Measurements from ENCODE around the gene ADPRM. TPM values are rescaled to one million over a fixed set of nuclear protein-coding genes. Genes with fewer than 3 reads are reported as not detected.

Gene ADPRM
- polyA plus RNA-seq, 2 of the 4 experiments (the other 2 are of a cell fraction) = 8.3 to 25.2 TPM

DNA sequence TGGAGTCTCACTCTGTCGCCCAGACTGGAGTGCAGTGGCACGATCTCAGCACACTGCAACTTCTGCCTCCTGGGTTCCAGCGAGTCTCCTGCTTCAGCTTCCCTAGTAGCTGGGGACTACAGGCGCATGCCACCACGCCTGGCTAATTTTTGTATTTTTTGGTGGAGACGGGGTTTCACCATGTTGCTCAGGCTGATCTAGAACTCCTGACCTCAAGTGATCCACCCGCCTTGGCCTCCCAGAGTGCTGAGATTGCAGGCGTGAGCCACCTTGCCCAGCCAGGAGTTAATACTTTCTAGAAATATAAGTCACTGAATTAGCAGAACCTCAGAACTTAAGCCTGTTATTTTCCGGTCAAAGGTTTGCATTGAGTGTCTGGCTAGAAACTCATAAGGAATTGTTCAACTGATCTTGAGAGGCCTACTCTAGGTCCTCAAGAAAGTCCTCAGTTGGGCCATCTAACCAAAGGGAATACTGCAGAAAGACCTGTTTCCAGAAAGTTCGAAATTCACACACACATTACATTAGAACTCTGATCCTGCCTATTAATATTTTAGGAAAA is 31.0 kb downstream of the ADPRM start:
- H3K27ac ChIP-seq = no peak overlapping the region
- CTCF ChIA-PET = interaction anchor here (2.5 kb wide), 1 partner anchor 9 kb away, joined by 9 read pairs; no protein-coding TSS in a partner anchor
- TF ChIP-seq KDM5A (IDR thresholded peaks at IDR 0.05) (no peak), ZNF302 (CRISPR knock-in tag; IDR thresholded peaks at IDR 0.05) (no peak), PHF8 (IDR thresholded peaks at IDR 0.05; ENCODE audit: borderline replicate concordance, low read depth) (no peak), TP53 (CRISPR knock-in tag; IDR thresholded peaks at IDR 0.05) (no peak)
- TF ChIP-seq, protein P1, sequence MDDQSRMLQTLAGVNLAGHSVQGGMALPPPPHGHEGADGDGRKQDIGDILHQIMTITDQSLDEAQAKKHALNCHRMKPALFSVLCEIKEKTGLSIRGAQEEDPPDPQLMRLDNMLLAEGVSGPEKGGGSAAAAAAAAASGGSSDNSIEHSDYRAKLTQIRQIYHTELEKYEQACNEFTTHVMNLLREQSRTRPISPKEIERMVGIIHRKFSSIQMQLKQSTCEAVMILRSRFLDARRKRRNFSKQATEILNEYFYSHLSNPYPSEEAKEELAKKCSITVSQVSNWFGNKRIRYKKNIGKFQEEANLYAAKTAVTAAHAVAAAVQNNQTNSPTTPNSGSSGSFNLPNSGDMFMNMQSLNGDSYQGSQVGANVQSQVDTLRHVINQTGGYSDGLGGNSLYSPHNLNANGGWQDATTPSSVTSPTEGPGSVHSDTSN (IDR thresholded peaks at IDR 0.05) = no peak
- TF ChIP-seq, protein P2, sequence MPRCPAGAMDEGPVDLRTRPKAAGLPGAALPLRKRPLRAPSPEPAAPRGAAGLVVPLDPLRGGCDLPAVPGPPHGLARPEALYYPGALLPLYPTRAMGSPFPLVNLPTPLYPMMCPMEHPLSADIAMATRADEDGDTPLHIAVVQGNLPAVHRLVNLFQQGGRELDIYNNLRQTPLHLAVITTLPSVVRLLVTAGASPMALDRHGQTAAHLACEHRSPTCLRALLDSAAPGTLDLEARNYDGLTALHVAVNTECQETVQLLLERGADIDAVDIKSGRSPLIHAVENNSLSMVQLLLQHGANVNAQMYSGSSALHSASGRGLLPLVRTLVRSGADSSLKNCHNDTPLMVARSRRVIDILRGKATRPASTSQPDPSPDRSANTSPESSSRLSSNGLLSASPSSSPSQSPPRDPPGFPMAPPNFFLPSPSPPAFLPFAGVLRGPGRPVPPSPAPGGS (IDR thresholded peaks at IDR 0.05) = no peak
- no peak overlapping the region for H3K4me3 ChIP-seq
- H3K9me3 ChIP-seq = no peaks in the 10 kb centered on the region
- FAIRE-seq = no peak
- POLR2A ChIA-PET = no interaction called here
- DNase-seq (ENCODE audit: low read depth in 1 of 2, low spot score in 1 of 2) = no peak
- no peak for ATAC-seq
- 93% methylated on average over 10 of the region's 10 CpGs for WGBS (ENCODE audit: missing lambda C conversion rate)
- H3K4me2 ChIP-seq = no peak overlapping the region
- H3K4me1 ChIP-seq = peaks cover 8% of the 10 kb centered on the region

DNA sequence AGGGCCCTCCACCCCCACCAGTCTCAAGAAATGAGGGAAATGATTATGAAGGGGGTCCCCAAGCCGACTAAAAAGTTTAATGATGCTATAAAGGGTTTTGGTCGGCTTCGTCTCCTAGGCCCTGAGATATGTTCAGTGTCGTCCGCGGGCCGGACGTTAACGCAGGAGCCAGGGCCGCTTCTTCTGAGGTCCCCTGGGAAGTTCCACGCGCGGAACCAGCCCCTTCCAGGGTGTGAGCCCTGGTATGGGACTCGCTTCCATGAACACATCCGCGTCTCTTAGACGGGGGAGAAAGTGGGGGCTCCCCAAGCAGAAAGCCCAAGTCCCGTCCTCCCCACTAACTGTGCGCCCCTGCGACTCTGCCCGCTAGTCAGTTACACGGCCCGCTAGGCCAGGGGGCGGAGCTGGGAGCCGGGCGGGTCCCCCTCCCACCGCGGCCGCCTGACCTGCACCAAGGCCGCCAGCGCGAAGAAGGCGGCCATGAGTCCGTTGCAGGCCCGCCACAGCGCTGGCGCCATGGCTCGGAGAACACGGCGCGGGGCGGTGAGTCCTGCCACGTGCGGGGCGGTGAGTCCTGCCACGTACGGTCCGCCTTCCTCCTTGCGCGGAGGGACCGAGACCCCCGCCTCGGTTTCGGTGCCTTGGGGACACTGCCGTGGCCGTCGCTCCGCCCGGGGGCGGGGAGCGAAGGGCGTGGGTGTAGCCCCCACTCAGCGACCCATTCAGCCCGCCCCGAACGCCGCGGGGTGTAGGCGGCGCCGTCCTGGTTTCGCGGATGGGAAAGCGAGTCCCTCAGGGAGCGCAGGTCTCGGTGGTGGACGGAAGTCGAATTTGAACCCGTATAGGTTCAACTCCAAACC is 32.2 kb downstream of the ADPRM start, which contains the start of gene TMEM220:
TSS of gene TMEM220 (minus strand) at position 690 of the 860 bp plus-strand sequence. CDS start at position 518, 172 bp downstream.
- H3K4me3 ChIP-seq = peak within 1 kb of the TSS; percentile 54
- H3K4me2 ChIP-seq = peak within 1 kb of the TSS; percentile 86
- FAIRE-seq (no peak), ATAC-seq (peak; percentile 90 to 95), DNase-seq (ENCODE audit: low read depth in 1 of 2, low spot score in 1 of 2) (peak; percentile 48 to 74)
- POLR2A ChIA-PET = interaction anchor here (0.6 to 1.9 kb wide), 3 partner anchors 24 to 1268 kb away, joined by 3 to 6 read pairs (median 3); partner anchors contain the start of gene ZNF18
- no peaks in the 10 kb centered on the region for H3K9me3 ChIP-seq
- H3K27ac ChIP-seq = peak within 1 kb of the TSS; percentile 69 to 93
- CTCF ChIA-PET = interaction anchor here (0.8 to 2.0 kb wide), 4 partner anchors 83 to 1206 kb away, joined by 3 to 7 read pairs (median 3); no protein-coding TSS in a partner anchor
- TF ChIP-seq PHF8 (IDR thresholded peaks at IDR 0.05; ENCODE audit: borderline replicate concordance, low read depth) (0 out of 2 replicates have a peak, but pooled peaks have one; percentile 29), FOSL2 (IDR thresholded peaks at IDR 0.05) (no peak), FOSL2 (CRISPR knock-in tag; IDR thresholded peaks at IDR 0.05) (no peak), CHD2 (IDR thresholded peaks at IDR 0.05; ENCODE audit: low read length, partially characterized antibody) (no peak), EP300 (IDR thresholded peaks at IDR 0.05) (no peak), POLR2A (IDR thresholded peaks at IDR 0.05; ENCODE audit: low read length) (peak; percentile 87), RAD21 (conservative IDR thresholded peaks at IDR 0.05 in 1 of 2, IDR thresholded peaks at IDR 0.05 in 1 of 2) (no peak), EHMT2 (IDR thresholded peaks at IDR 0.05; ENCODE audit: low read depth) (no peak), SREBF2 (IDR thresholded peaks at IDR 0.05) (no peak), MAFK (IDR thresholded peaks at IDR 0.05; ENCODE audit: partially characterized antibody) (no peak), JUN (IDR thresholded peaks at IDR 0.05) (peak in 1 of 2 experiments; percentile 83; a peak in 3 of 5 replicates), FOXS1 (CRISPR knock-in tag; IDR thresholded peaks at IDR 0.05) (no peak), CBX8 (IDR thresholded peaks at IDR 0.05) (no peak), JUNB (IDR thresholded peaks at IDR 0.05) (no peak), SMC3 (IDR thresholded peaks at IDR 0.05) (no peak), NPAS2 (CRISPR knock-in tag; IDR thresholded peaks at IDR 0.05; ENCODE audit: borderline replicate concordance) (no peak), KDM1A (IDR thresholded peaks at IDR 0.05; ENCODE audit: low read depth) (no peak), MYC (IDR thresholded peaks at IDR 0.05; ENCODE audit: borderline replicate concordance, low read length) (peak; percentile 43; the same call in 1 of the 2 replicates)
- TF ChIP-seq, protein P1 (IDR thresholded peaks at IDR 0.05) = no peak
- TF ChIP-seq, protein P3, sequence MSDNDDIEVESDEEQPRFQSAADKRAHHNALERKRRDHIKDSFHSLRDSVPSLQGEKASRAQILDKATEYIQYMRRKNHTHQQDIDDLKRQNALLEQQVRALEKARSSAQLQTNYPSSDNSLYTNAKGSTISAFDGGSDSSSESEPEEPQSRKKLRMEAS (IDR thresholded peaks at IDR 0.05) = peak; percentile 93
- TF ChIP-seq, protein P4, sequence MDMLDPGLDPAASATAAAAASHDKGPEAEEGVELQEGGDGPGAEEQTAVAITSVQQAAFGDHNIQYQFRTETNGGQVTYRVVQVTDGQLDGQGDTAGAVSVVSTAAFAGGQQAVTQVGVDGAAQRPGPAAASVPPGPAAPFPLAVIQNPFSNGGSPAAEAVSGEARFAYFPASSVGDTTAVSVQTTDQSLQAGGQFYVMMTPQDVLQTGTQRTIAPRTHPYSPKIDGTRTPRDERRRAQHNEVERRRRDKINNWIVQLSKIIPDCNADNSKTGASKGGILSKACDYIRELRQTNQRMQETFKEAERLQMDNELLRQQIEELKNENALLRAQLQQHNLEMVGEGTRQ (IDR thresholded peaks at IDR 0.05) = peak; percentile 45; the same call in 1 of the 2 replicates
- TF ChIP-seq, protein P5, sequence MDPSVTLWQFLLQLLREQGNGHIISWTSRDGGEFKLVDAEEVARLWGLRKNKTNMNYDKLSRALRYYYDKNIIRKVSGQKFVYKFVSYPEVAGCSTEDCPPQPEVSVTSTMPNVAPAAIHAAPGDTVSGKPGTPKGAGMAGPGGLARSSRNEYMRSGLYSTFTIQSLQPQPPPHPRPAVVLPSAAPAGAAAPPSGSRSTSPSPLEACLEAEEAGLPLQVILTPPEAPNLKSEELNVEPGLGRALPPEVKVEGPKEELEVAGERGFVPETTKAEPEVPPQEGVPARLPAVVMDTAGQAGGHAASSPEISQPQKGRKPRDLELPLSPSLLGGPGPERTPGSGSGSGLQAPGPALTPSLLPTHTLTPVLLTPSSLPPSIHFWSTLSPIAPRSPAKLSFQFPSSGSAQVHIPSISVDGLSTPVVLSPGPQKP (IDR thresholded peaks at IDR 0.05; ENCODE audit: low read depth, low read length) = no peak
- TF ChIP-seq, protein P6, sequence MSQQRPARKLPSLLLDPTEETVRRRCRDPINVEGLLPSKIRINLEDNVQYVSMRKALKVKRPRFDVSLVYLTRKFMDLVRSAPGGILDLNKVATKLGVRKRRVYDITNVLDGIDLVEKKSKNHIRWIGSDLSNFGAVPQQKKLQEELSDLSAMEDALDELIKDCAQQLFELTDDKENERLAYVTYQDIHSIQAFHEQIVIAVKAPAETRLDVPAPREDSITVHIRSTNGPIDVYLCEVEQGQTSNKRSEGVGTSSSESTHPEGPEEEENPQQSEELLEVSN (IDR thresholded peaks at IDR 0.05; ENCODE audit: borderline replicate concordance, low read depth) = peak; percentile 72
- TF ChIP-seq, protein P7, sequence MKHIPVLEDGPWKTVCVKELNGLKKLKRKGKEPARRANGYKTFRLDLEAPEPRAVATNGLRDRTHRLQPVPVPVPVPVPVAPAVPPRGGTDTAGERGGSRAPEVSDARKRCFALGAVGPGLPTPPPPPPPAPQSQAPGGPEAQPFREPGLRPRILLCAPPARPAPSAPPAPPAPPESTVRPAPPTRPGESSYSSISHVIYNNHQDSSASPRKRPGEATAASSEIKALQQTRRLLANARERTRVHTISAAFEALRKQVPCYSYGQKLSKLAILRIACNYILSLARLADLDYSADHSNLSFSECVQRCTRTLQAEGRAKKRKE (CRISPR knock-in tag; IDR thresholded peaks at IDR 0.05; ENCODE audit: low read depth) = no peak
- 28% methylated on average over 50 of the region's 79 CpGs for WGBS (ENCODE audit: missing lambda C conversion rate)
- peaks cover 8% of the 10 kb centered on the region for H3K4me1 ChIP-seq

Data from A549 (cell line).